ENCODE data around the gene CREB3L1. TPM values are rescaled to one million over a fixed set of nuclear protein-coding genes. Genes with fewer than 3 reads are reported as not detected.

The CREB3L1 gene
- total RNA-seq, 1 experiment from 2014 or later, result 1.1 TPM

DNA sequence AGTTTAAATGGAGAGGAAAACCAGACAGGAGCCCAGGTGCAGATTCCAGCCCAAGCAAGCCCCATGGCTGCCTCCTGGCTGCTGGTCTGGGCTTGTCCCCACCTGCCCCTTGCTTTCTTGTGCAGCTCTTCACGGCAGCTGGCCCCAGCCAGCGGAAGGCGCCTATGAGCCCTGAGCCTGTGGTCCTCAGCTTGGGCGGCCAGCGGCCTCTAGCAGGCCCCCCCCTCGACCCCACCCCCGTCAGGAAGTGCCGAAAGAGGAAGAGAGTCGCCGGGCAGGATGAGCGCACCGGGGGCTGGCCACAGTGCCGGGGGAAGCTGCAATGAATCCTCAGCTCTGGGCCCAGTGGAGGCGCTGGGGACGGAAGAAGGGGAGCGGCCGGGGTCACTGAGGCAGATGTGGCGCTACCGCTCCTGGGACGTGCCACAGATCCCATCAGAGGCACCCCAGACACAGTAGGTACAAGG lies 67.7 kb downstream of the CREB3L1 start:
- no peak overlapping the region for H2AFZ ChIP-seq (ENCODE audit: low read length)

DNA sequence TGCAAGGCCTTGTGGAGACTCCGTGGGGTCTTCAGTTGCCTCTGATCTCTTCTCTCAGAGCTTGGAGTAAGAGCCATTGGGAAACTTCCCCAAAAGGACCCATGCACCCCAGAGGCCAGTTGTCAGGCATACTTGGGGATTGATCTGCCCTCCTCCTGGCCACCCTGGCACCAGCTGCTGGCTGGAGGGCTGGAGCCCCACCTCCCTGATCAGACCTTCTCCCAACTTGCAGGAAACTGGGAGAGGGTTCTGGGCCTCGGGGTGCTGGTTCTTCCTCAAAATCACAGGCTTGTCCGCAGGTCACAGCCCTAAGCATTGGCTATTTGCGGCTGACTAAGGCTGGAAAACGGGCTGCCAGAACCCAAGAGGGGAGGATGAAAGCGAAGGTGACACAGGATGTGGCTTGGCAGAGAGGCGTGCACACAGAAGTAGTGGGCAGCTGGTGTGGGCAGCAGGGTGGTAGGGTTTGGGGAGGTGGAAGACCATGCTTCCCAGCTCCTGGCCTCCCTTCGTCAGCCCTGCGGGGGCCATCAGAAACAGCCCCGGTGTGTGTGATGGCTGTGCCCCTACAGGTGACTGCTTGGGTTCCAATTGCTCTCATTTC lies 68.5 kb downstream of the CREB3L1 start:
- DNase-seq, result no peak
- ATAC-seq, result no peak
- POLR2A ChIA-PET (ENCODE audit: unreplicated experiment), result no interaction called here
- H3K9me2 ChIP-seq (replicated peaks; ENCODE audit: low read length), result no peaks in the 10 kb centered on the region
- no TSS peak for BruUV-seq (replicated peaks)
- H2AFZ ChIP-seq (ENCODE audit: low read length), result no peak overlapping the region; the same call in 1 of the 2 replicates
- H4K20me1 ChIP-seq (ENCODE audit: low read length), result no peaks in the 10 kb centered on the region
- H3K79me2 ChIP-seq (ENCODE audit: low read length), result peaks cover 32% of the 10 kb centered on the region
- intact Hi-C loops (cut with micrococcal nuclease), result no loop called here
- no peak overlapping the region for H3K4me3 ChIP-seq (ENCODE audit: low read length)
- H3K27me3 ChIP-seq (ENCODE audit: low read length), result no peaks in the 10 kb centered on the region
- no peaks in the 10 kb centered on the region for H3K9me3 ChIP-seq (ENCODE audit: low read length)
- H3F3A ChIP-seq (ENCODE audit: low read length, unreplicated experiment), result no peaks in the 10 kb centered on the region
- no peak overlapping the region for H3K4me2 ChIP-seq (ENCODE audit: low read length)
- CTCF ChIA-PET, result no interaction called here
- H3K9ac ChIP-seq (ENCODE audit: low read length), result no peak overlapping the region
- peaks cover 12% of the 10 kb centered on the region for H3K4me1 ChIP-seq (ENCODE audit: insufficient read depth, low read length)
- no peak overlapping the region for H3K27ac ChIP-seq (ENCODE audit: low read length)
- TF ChIP-seq EZH2 (IDR thresholded peaks at IDR 0.05; ENCODE audit: low read length, unreplicated experiment) (no peak), EZH2phosphoT487 (IDR thresholded peaks at IDR 0.05; ENCODE audit: borderline replicate concordance, low read length) (no peak)
- TF ChIP-seq, protein P1, sequence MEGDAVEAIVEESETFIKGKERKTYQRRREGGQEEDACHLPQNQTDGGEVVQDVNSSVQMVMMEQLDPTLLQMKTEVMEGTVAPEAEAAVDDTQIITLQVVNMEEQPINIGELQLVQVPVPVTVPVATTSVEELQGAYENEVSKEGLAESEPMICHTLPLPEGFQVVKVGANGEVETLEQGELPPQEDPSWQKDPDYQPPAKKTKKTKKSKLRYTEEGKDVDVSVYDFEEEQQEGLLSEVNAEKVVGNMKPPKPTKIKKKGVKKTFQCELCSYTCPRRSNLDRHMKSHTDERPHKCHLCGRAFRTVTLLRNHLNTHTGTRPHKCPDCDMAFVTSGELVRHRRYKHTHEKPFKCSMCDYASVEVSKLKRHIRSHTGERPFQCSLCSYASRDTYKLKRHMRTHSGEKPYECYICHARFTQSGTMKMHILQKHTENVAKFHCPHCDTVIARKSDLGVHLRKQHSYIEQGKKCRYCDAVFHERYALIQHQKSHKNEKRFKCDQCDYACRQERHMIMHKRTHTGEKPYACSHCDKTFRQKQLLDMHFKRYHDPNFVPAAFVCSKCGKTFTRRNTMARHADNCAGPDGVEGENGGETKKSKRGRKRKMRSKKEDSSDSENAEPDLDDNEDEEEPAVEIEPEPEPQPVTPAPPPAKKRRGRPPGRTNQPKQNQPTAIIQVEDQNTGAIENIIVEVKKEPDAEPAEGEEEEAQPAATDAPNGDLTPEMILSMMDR (conservative IDR thresholded peaks at IDR 0.05; ENCODE audit: low read depth, low read length), result no peak
- H3K36me3 ChIP-seq (ENCODE audit: low read depth, low read length), result no peaks in the 10 kb centered on the region

More for the DNA sequence above, 67.7 kb downstream of the CREB3L1 start:
- no peaks in the 10 kb centered on the region for H3K9me3 ChIP-seq (ENCODE audit: low read length)
- no peaks in the 10 kb centered on the region for H3K36me3 ChIP-seq (ENCODE audit: low read depth, low read length)
- H3K4me1 ChIP-seq (ENCODE audit: insufficient read depth, low read length), result peaks cover 12% of the 10 kb centered on the region
- ChIA-PET CTCF (no interaction called here), POLR2A (ENCODE audit: unreplicated experiment) (no interaction called here)
- no peak overlapping the region for H3K4me2 ChIP-seq (ENCODE audit: low read length)
- H3K9ac ChIP-seq (ENCODE audit: low read length), result no peak overlapping the region
- no peaks in the 10 kb centered on the region for H3K9me2 ChIP-seq (replicated peaks; ENCODE audit: low read length)
- intact Hi-C loops (cut with micrococcal nuclease), result no loop called here
- no peak overlapping the region for H3K4me3 ChIP-seq (ENCODE audit: low read length)
- H3K79me2 ChIP-seq (ENCODE audit: low read length), result peaks cover 26% of the 10 kb centered on the region
- no peak overlapping the region for H3K27ac ChIP-seq (ENCODE audit: low read length)
- no peak for TF ChIP-seq EZH2phosphoT487 (IDR thresholded peaks at IDR 0.05; ENCODE audit: borderline replicate concordance, low read length)
- TF ChIP-seq, protein P1 (conservative IDR thresholded peaks at IDR 0.05; ENCODE audit: low read depth, low read length), result no peak
- TF ChIP-seq EZH2 (IDR thresholded peaks at IDR 0.05; ENCODE audit: low read length, unreplicated experiment), result no peak
- H3F3A ChIP-seq (ENCODE audit: low read length, unreplicated experiment), result no peaks in the 10 kb centered on the region
- H4K20me1 ChIP-seq (ENCODE audit: low read length), result no peaks in the 10 kb centered on the region
- ATAC-seq, result no peak
- H3K27me3 ChIP-seq (ENCODE audit: low read length), result no peaks in the 10 kb centered on the region
- BruUV-seq (replicated peaks), result no TSS peak
- DNase-seq, result no peak

DNA sequence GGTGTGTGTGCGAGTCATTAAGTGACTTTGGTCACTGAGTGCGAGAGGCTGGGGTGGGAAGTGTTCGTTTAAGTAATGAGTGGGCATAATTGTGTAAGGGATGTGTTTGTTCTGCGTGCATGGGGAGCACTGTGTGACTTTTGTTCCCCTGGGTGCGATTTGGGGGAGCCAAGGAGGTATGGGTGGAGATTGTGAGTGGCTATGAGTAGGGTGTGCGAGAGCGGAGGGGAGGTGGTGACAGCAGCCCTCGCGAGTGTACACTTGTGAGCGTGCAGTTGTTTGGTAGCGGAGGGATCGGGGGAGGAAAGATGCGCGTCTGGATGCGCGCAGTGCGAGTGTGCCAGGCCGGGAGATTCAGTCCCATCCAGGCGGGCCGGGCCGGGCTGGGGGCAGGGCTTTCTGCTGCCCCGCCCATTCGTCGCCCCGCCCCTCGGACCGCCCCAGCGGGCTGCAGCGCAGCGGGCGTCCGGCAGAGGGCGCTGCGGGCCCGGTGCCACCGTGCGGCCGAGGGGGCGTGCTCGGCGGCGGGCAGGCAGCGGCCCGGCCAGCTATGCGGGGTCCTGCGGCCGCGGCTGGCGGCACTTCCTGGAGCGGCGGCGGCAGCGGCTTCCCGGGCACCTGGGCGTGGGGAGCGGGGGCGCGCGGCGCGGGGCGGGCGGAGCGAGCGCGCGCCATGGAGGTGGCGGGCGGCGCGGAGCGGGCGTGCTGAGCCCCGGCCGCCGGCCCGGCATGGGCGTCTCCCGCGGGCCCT lies 69.6 kb downstream of the CREB3L1 start, which contains the start of gene DGKZ:
TSS of gene DGKZ (plus strand) at position 578 of the 751 bp plus-strand sequence. CDS start 197 bp downstream, outside the sequence.
- DNase-seq (peak; percentile 87), ATAC-seq (peak; percentile 82)
- Histone ChIP-seq H3K27me3 (ENCODE audit: low read length) (no peaks in the 10 kb centered on the region), H3K4me2 (ENCODE audit: low read length) (peak within 1 kb of the TSS; percentile 99), H3K9me2 (replicated peaks; ENCODE audit: low read length) (no peaks in the 10 kb centered on the region), H3K4me3 (ENCODE audit: low read length) (peak within 1 kb of the TSS; percentile 81), H2AFZ (ENCODE audit: low read length) (peak within 1 kb of the TSS; percentile 82), H3K79me2 (ENCODE audit: low read length) (peaks cover 43% of the 10 kb centered on the region), H4K20me1 (ENCODE audit: low read length) (no peaks in the 10 kb centered on the region), H3K27ac (ENCODE audit: low read length) (no peak within 1 kb of the TSS), H3F3A (ENCODE audit: low read length, unreplicated experiment) (no peaks in the 10 kb centered on the region), H3K36me3 (ENCODE audit: low read depth, low read length) (no peaks in the 10 kb centered on the region; the same call in 1 of the 2 replicates), H3K9ac (ENCODE audit: low read length) (peak within 1 kb of the TSS; percentile 86), H3K9me3 (ENCODE audit: low read length) (no peaks in the 10 kb centered on the region), H3K4me1 (ENCODE audit: insufficient read depth, low read length) (peaks cover 12% of the 10 kb centered on the region)
- ChIA-PET POLR2A (ENCODE audit: unreplicated experiment) (interaction anchor here (0.5 kb wide), 1 partner anchor 104 kb away, joined by 4 read pairs; no protein-coding TSS in a partner anchor), CTCF (no interaction called here)
- BruUV-seq (replicated peaks), result no TSS peak
- TF ChIP-seq EZH2phosphoT487 (IDR thresholded peaks at IDR 0.05; ENCODE audit: borderline replicate concordance, low read length), result no peak
- TF ChIP-seq, protein P1 (conservative IDR thresholded peaks at IDR 0.05; ENCODE audit: low read depth, low read length), result peak; percentile 38
- intact Hi-C loops (cut with micrococcal nuclease), result no loop called here
